Urinary bladder (tissue), 4 donors: Measurements from ENCODE around the gene MIER3. TPM values are rescaled to one million over a fixed set of nuclear protein-coding genes. Genes with fewer than 3 reads are reported as not detected.
"Not testable (repeated sequence)": the region's sequence is repeated elsewhere in the genome, so short reads cannot be mapped to it uniquely, and the experiment has no call there.

Experiments used
- DNase-seq: peaks from one replicate; pipeline ENCODE4 v3.0.0-alpha.2; 2015; ENCODE audit errors: extremely low spot score
- H3K27ac ChIP-seq: one replicate; pipeline ENCODE4 v1.5.1; 2013; ENCODE audit warnings: low read depth, mild to moderate bottlenecking, moderate library complexity
- H3K36me3 ChIP-seq: one replicate; pipeline ENCODE4 v1.6.1; 2013; ENCODE audit warnings: mild to moderate bottlenecking, moderate library complexity; ENCODE audit not compliant: insufficient read depth
- H3K4me1 ChIP-seq: one replicate; pipeline ENCODE4 v1.6.1; 2013; ENCODE audit warnings: mild to moderate bottlenecking, moderate library complexity; ENCODE audit not compliant: insufficient read depth
- H3K4me3 ChIP-seq: one replicate; pipeline ENCODE4 v1.5.1; 2013; ENCODE audit warnings: low read depth, low read length
- WGBS: extraction: QIAGEN DNeasy Blood & Tissue Kit; methylation state at CpG from one replicate; pipeline ENCODE4 v1.1.7; 2013; 5-methylcytosine and 5-hydroxymethylcytosine counted together
- polyA plus RNA-seq: library from polyadenylated mRNA; stranded (reverse); fragments of 200-250 nt; gene quantifications from one replicate; pipeline ENCODE4 v1.2.3, GENCODE V29; 2013
- total RNA-seq: library from RNA; depleted of rRNA; stranded (reverse); fragments of >200 nt; gene quantifications from one replicate; pipeline ENCODE4 v1.2.3, GENCODE V29; 2014
- donor health status: healthy with polysubstance abuse.
- donor health status: healthy.

The MIER3 gene
- total and polyA plus RNA-seq, 2 donors, result 8.7 to 36.6 TPM

DNA sequence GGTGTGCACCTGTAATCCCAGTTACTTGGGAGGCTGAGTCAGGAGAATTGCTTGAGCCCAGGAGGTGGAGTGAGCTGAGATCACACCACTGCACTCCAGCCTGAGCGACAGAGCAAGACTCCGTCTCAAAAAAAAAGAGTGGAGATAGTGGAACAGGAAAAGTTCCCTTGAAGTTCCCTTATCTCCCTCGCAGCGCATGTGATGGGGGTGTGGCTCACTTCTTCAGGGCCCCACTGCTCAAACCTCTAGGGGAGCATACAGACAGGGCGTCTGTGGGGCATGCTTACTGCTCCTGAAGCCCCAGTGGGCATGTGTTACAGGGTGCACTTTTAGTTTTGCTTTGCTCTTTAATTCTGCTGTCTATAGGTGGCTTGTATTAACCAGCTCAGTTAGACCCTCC is 27.6 kb upstream of the MIER3 start:
- H3K36me3 ChIP-seq, H3K4me3 ChIP-seq, H3K27ac ChIP-seq, H3K4me1 ChIP-seq, DNase-seq: not testable (repeated sequence)
- WGBS, result 69% methylated on average over 5 of the region's 5 CpGs

DNA sequence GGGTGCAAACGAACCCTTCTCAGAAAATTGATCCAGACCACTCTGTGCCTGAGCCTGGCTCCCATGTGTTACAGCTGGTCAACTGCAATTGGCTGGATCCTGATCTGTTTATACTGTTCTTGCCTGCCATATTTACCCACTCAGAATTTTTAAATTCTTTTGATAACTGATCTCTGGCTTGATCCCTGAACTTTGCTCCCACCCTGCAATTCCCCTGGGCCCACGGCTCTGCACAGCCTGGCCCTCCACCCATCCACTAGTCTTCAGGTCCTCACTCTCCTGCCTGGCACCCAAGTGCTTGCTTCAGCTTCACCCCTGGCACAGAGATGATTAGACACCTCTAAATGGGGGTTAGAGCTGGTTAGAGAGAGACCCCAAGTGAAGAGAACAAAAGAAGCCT is 25.9 kb upstream of the MIER3 start:
- no peak overlapping the region for H3K4me3 ChIP-seq
- H3K4me1 ChIP-seq, result no peaks in the 10 kb centered on the region
- H3K36me3 ChIP-seq, result no peaks in the 10 kb centered on the region
- no peak overlapping the region for H3K27ac ChIP-seq
- no peak for DNase-seq
- WGBS, result 77% methylated on average over 2 of the region's 2 CpGs

DNA sequence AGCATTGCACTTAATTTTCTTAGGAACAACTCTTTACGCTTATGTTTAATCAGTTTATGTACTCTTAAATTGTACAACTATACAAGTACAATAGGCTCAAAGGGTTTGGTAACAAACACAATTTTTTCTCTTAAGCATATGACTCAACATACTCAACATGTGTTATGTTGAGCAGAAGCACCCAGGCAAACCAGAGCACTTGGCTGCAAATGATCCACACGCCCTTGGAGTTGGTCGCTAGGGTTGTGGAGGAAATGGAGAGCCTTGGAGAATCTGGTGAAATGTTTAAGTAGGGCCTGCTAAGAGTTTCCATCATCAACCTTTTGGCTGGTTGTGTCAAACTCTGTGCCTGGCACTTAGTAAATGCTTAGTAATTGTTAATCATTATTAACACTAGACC is 25.1 kb upstream of the MIER3 start:
- Histone ChIP-seq H3K36me3 (no peaks in the 10 kb centered on the region), H3K4me1 (no peaks in the 10 kb centered on the region), H3K27ac (no peak overlapping the region), H3K4me3 (no peak overlapping the region)
- 95% methylated on average over 3 of the region's 3 CpGs for WGBS
- no peak for DNase-seq

DNA sequence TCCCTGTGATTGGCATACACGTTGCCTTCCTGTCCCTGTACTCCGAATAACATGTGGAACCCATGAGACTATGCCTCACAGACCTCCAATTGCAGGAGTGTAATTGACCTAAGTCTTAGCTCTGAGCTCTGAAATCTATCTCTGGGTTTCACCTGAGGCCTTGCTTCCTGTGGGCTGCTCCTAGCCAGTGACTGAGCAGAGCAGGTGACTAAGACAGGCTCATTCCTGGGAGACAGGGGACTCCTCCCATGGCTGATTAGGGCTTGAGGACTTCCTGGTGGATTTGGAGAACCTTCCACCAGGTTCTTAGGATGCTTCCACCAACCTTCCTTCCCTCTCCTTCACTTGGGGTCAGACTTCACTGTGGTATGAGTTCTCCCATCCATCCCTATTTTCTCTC is 22.3 kb upstream of the MIER3 start:
- no peaks in the 10 kb centered on the region for H3K4me1 ChIP-seq
- no peaks in the 10 kb centered on the region for H3K36me3 ChIP-seq
- 81% methylated on average over 2 of the region's 2 CpGs for WGBS
- no peak for DNase-seq
- no peak overlapping the region for H3K4me3 ChIP-seq
- H3K27ac ChIP-seq, result no peak overlapping the region

DNA sequence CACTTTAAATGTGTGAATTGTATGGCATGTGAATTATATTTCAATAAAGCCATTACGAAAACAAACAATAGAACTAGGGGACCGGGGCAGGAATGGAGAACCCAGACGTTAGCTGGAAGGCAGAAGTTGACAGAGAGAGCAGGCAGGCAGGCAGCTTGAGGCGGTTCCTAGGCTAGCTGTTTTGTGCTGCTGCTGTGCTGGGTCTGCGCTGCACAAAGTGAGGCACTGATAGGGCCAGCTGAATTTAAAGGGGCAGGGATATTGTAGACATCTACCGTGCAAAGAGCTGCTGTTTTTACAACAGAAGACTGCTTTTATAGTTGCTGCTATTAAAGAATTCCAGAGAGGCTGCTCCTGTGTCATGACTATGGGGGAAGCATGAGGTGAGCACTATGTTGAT is 21.6 kb upstream of the MIER3 start:
- H3K4me3 ChIP-seq, result no peak overlapping the region
- DNase-seq, result no peak
- WGBS, result 38% methylated on average over 6 of the region's 6 CpGs
- H3K4me1 ChIP-seq, result no peaks in the 10 kb centered on the region
- no peaks in the 10 kb centered on the region for H3K36me3 ChIP-seq
- no peak overlapping the region for H3K27ac ChIP-seq

DNA sequence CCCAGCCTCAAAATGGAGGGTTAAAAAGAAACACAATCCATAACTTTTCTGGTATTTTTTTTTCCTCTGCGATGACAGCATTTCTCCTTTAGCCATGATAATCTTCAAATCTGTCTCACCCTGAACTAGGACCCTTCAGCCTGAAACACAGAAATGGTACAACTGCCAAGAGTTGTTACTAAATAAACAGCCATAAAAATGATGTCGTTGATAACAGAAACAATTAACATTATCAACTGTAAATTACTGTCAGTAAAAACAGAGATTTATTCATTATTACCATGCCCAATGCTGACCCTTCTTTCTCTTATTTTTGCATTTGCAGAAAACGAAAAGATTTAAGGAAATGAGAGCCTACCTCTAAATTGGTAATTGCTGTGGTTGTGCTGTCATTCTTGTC is 19.4 kb upstream of the MIER3 start:
- Histone ChIP-seq H3K27ac (no peak overlapping the region), H3K4me3 (no peak overlapping the region), H3K36me3 (no peaks in the 10 kb centered on the region), H3K4me1 (no peaks in the 10 kb centered on the region)
- 32% methylated on average over 3 of the region's 3 CpGs for WGBS
- DNase-seq, result no peak

DNA sequence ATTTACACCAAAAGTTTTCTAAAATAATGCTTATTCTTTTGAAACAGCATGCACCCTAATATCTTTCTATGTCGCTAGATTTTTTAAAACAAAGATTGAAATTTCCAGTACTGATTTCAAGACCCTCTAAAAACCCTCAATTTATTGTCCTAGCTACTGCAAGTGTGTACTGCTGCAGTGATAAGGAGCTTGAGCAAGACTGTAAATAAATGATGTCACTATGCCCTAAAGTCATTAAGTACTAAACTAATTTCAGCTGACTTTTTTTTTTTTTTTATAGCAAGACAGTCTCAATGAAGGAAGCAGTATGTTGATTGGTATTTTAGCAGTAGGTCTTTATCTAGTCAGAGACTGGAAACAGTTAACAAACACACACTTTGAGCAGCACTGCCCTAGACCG is 12.2 kb upstream of the MIER3 start:
- Histone ChIP-seq H3K27ac (no peak overlapping the region), H3K4me1 (no peaks in the 10 kb centered on the region), H3K36me3 (no peaks in the 10 kb centered on the region), H3K4me3 (no peak overlapping the region)
- WGBS, result 52% methylated on average over 2 of the region's 2 CpGs
- DNase-seq, result no peak

DNA sequence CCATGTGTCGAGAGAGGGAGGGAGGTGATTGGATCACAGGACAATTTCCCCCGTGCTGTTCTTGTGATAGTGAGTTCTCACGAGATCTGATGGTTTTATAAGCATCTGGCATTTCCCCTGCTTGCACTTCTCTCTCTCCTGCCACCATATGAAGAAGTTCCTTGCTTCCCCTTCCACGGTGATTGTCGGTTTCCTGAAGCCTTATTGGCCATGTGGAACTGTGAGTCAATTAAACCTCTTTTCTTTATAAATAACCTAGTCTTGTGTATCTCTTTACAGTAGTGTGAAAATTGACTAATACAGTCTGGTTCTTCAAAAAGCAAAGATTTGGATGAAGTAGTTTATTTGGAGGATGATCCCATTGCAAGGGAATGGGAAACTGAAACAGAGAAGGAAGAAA is 11.3 kb upstream of the MIER3 start:
- H3K4me3 ChIP-seq, result no peak overlapping the region
- no peaks in the 10 kb centered on the region for H3K4me1 ChIP-seq
- H3K36me3 ChIP-seq, result no peaks in the 10 kb centered on the region
- WGBS, result 58% methylated on average over 5 of the region's 5 CpGs
- DNase-seq, result no peak
- no peak overlapping the region for H3K27ac ChIP-seq

DNA sequence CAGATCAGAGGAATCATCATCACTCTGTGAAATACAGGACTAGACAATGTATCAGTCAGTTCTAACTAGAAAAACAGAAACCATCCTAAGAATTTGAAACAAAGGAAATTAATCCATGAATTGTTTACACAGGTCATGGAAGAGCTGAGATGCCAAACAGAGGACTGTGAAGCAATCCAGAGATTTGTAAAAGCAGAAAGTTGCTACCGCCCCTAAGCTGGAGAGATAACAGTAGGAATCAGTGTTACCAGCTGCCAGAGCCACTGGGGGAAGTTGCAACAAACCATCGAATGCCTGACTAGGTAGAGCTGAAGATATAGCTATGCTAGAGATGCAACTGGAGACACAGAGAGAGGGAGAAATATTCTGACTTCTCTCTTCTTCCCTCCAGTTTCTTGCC is 10.4 kb upstream of the MIER3 start:
- Histone ChIP-seq H3K4me3 (no peak overlapping the region), H3K36me3 (no peaks in the 10 kb centered on the region), H3K27ac (no peak overlapping the region), H3K4me1 (no peaks in the 10 kb centered on the region)
- WGBS, result 25% methylated on average over 2 of the region's 2 CpGs
- DNase-seq, result no peak

DNA sequence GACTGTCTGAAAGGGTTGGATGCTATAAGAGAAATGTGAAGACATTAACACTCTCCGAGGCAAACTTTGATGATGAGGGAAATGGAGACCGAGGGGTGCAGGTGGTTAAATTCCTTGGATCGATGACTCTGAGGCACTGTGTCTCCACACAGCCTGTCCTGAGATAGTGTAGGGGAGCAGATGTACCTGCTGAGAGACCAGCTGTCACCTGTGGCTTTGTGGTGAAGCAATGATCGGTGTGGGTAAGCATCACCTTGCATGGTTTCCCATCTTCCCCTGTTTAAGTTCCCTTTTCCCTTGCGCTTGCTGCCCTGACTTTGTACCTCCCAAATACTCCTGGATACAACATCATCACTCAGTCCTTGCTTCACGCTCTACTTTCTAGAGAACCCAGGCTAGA is 9.8 kb upstream of the MIER3 start:
- H3K36me3 ChIP-seq, result no peaks in the 10 kb centered on the region
- 88% methylated on average over 6 of the region's 6 CpGs for WGBS
- DNase-seq, result no peak
- H3K4me1 ChIP-seq, result no peaks in the 10 kb centered on the region
- no peak overlapping the region for H3K27ac ChIP-seq
- no peak overlapping the region for H3K4me3 ChIP-seq

DNA sequence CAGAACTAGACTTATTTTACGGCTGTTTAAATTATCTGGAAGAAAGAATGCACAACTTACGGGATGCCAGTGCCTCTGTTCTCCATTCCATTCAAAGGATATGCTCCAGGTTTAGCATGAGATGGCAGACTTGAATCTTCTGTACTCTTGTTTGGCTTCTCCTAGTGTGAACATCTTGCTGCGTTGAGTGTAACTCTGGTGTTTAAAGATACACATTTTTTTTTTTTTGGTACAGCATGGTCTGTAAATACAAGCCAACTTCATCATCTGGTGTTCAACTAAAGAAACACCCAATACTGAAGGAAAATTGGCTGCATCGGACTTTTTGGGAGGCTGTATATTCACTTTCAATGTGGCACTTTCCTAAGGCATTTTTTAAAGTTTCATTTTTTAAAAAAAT is 7.4 kb upstream of the MIER3 start:
- Histone ChIP-seq H3K27ac (no peak overlapping the region), H3K4me1 (no peaks in the 10 kb centered on the region), H3K36me3 (no peaks in the 10 kb centered on the region), H3K4me3 (no peak overlapping the region)
- 58% methylated on average over 4 of the region's 4 CpGs for WGBS
- DNase-seq, result no peak

DNA sequence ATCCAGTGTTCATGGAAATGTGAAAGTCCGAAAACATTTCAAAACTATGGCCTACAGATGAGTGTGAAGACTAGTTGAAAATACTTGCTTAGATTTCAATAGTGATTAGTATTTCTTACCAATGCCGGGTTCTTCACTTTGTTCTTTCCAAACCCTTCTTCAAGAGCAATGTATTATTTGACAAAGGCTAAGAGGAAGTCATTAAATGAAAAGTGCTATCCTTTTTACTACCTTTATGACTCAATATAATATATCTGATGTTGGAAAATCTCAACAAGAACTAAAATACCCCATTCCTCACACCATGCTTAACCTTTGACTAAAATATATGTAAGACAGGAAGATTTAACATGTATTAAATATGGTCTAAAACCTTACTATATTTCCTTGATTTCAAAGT is 6.7 kb upstream of the MIER3 start:
- no peaks in the 10 kb centered on the region for H3K36me3 ChIP-seq
- no peak overlapping the region for H3K4me3 ChIP-seq
- H3K27ac ChIP-seq, result no peak overlapping the region
- DNase-seq, result no peak
- no peaks in the 10 kb centered on the region for H3K4me1 ChIP-seq
- WGBS, result 84% methylated on average over 2 of the region's 2 CpGs

DNA sequence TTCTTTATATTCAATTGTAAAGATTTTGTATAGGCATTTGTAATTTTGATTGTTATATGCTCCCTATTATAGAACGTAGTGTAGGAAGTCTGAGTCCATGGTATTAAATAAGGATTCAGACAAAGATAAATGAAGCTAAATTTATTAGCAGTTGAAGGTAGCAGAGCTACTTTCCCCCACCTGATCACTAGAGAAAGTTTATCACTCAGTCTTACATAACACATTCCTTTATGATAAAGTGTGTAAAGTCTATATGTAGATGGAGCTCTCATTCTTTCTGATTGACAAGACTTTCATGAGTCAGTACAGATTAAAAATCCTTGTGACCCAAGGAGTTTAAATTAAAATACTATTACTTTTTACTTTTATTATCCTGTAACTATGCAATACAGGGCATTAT is 2.3 kb upstream of the MIER3 start:
- WGBS, result 90% methylated on average over 1 of the region's 1 CpG

DNA sequence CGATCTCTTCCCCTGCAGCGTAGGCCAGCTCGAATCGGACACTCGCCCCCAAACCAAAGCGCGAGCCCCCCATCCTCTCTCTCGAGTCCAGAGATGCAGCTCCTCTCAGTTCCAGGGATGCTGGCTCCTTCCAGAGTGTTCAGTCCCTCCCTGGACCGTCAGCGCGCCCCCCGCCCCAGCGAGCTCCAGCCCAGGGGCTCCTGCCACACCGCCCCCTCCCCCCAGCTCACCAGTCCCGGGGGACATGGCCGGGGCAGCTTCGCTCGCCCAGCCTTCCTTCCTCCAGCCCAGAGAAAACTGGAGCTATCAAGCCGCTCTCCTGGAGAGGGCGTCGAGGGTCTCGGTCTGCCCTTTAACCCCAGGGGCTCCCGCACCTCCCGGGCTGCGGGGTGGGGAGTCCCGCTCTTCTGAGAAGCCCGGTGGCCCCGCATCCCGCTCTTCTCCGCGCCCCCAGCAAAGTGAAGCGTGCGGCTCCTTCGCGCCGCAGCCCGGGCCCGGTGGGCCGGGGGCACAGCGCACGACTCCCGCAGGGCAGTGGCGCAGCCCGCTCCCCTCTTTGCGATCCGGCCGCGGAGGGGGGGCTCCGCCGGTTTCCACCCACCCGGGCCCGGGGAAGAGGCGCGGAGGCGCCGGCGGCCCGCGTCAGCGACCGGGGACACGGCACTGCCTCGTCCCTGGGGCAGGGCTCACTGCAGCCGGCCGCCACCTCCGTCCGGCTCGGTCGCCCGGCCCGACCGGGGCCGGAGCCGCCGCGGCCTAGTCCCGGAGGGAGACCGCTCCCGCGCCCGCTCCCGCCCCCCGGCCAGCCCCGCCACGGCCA is 587 bp downstream of the MIER3 start:
- H3K4me3 ChIP-seq, result peak overlapping the region; percentile 100
- no peak for DNase-seq
- H3K4me1 ChIP-seq, result no peaks in the 10 kb centered on the region
- no peaks in the 10 kb centered on the region for H3K36me3 ChIP-seq
- H3K27ac ChIP-seq, result peak overlapping the region; percentile 94
- under 1% methylated on average over 84 of the region's 85 CpGs for WGBS

More for the DNA sequence above, 2.3 kb upstream of the MIER3 start:
- Histone ChIP-seq H3K4me3 (no peak overlapping the region), H3K4me1 (no peaks in the 10 kb centered on the region), H3K27ac (no peak overlapping the region), H3K36me3 (no peaks in the 10 kb centered on the region)
- DNase-seq, result no peak
